GM19324 (cell line): Measurements from ENCODE around the gene UFSP1.
"Not testable (repeated sequence)": the region's sequence is repeated elsewhere in the genome, so short reads cannot be mapped to it uniquely, and the experiment has no call there.

ENCODE experiments used
- ATAC-seq: cut with Tn5 transposase; IDR thresholded peaks from one replicate; pipeline ENCODE4 v1.9.1; 2021; ENCODE audit warnings: mild to moderate bottlenecking, moderate library complexity; ENCODE audit not compliant: unreplicated experiment, low FRiP score

The UFSP1 gene

GRCh38 chr7:100888988-100889750, at the start of gene UFSP1:
Gene UFSP1 (minus strand): TSS chr7:100889715. CDS start chr7:100889271, 444 bp downstream.
- peak; percentile 36 for ATAC-seq

- ATAC-seq: not testable (repeated sequence)
Measured at GRCh38 chr7:100936167-100936566, 46.7 kb upstream of the UFSP1 start.

GRCh38 chr7:100935381-100935780, 45.9 kb upstream of the UFSP1 start:
- ATAC-seq: not testable (repeated sequence)

DNA sequence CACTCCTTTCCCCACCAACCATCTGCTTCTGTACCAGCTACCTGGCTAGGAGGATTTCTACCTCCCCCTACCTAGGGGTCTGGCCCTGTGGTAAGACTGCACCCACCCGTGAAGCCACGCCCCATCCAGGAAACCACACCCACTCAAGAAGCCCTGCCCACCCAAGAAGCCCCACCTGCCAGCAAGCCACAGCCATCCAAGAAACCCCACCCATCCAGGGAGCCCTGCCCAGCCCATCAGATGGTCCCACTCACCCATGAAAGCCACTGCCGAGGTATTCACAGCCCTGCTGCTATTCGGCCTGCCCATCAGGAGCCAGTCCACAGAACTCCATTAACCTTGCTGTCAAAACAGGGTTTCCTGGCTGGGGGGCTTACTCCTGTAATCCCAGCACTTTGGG, 44.2 kb upstream of the UFSP1 start:
- ATAC-seq: no peak

GRCh38 chr7:100929808-100930174, 40.3 kb upstream of the UFSP1 start:
- no peak for ATAC-seq

GRCh38 chr7:100923616-100924015, 34.1 kb upstream of the UFSP1 start:
- not testable (repeated sequence) for ATAC-seq

DNA sequence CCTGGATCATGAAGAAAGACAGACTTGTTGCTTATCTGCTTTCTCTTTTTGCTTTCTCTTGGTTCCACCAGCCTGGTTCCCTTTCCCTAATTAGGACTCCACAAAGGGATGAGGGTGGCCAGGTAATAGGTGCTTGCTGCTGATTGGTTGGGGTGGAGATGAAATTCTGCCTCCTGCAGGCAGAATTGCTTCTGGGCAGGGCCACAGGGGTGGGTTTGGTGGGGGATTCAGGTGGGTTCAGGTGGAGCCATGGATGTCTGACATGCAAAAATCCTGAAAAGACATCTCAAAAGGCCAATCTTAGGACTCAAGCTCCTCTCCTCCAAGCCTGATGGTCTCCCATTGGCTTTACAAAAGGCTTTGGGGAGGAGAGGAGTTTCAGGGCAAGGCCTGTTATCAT, 31.5 kb upstream of the UFSP1 start:
- ATAC-seq: no peak

GRCh38 chr7:100919779-100920437, 30.4 kb upstream of the UFSP1 start:
- not testable (repeated sequence) for ATAC-seq

DNA sequence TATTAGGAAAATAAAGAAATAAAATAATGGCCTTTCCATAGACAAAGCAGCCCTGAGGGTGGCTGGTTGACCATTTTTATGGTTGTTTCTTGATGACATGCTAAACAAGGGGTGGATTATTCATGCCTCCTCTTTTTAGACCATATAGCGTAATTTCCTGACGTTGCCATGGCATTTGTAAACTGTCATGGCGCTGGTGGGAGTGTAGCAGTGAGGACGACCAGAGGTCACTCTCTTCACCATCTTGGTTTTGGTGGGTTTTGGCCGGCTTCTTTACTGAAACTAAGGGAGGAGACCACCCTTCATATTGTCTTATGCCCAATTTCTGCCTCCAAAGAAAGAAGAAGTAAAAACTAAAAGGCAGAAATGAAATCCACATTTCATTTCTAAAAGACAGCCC, 29.8 kb upstream of the UFSP1 start:
- ATAC-seq: not testable (repeated sequence)

DNA sequence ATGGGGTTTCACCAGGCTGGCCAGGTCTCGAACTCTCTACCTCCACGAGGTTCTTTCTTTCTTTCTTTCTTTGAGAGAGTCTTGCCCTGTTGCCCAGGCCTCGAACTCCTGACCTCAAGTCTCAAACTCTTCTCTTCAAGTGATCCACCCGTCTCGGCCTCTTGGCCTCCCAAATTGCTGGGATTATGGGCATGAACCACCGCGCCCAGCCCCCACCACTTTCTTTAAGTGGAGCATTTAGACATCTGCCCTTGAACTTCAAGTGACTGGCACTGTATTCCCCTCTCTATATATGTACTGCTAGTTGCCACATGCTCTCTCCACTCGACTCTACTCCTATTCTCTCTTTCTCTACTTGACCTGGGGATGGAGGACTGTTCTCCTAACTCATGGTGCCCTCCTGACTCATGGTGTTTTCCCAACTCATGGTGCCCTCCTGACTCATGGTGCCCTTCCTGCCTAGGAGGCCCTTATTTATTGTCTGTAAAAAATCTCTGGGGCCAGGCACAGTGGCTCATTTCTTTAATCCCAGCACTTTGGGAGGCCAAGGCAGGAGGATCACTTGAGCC, 25.4 kb upstream of the UFSP1 start:
- ATAC-seq: no peak

DNA sequence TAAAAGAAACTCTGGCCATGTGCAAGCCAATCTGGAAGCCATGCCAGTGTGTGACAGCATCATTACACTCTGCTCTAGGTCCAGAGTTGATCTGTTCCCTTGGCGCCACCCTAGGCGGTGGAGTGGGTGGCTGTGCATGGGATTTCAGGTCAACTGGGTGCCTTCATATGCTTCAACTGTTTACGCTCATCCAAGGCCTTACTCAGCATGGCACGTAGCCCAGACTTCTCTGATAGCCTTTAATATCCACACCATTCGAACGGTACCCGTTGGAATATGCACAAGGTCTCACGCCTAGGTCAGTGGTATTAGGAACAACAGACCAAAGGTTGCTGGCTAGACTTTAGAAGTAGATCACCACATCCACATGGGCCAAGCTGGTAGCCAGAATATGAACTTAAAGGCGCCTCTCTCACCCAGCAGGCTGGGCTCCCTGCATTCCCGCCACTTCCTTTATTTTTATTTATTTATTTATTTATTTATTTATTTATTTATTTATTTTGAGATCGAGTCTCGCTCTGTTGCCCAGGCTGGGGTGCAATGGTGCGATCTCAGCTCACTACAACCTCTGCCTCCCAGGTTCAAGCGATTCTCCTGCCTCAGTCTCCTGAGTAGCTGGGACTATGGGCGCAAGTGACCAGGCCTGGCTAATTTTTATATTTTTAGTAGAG, 24.8 kb upstream of the UFSP1 start:
- no peak for ATAC-seq

DNA sequence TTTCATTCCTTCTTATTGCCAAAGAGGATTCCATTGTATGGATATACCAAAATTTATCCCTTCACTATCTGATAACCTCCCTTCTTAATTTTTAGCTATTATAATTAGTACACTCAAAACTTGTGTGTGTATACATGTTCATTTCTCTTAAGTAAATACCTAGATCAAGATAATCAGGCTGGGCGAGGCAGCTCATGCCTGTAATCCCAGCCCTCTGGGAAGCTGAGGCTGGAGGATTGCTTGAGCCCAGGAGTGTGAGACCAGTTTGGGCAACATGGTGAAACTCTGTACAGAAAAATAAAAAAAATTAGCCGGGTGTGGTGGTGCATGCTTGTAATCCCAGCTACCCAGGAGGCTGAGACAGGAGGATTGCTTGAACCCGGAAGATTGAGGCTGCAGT, 22.0 kb upstream of the UFSP1 start:
- no peak for ATAC-seq

GRCh38 chr7:100910443-100910842, 20.9 kb upstream of the UFSP1 start:
- ATAC-seq: not testable (repeated sequence)

DNA sequence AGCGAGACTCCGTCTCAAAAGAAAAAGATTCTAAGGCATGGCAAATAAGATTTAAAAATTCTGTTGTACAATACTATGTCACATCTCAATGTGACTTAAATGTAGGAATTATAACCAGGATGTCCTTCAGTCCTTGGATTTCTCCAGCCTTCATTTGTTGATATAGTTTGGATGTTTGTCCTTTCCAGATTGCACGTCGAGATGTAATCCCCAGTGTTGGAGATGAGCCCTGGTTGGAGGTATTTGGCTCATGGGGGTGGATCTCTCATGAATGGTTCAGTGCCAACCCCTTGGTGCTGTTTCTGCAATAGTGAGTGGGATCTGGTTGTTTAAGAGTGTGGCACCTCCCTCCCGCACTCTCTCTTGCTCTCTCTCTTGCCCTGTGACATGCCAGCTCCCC, 19.0 kb upstream of the UFSP1 start:
- ATAC-seq: no peak

DNA sequence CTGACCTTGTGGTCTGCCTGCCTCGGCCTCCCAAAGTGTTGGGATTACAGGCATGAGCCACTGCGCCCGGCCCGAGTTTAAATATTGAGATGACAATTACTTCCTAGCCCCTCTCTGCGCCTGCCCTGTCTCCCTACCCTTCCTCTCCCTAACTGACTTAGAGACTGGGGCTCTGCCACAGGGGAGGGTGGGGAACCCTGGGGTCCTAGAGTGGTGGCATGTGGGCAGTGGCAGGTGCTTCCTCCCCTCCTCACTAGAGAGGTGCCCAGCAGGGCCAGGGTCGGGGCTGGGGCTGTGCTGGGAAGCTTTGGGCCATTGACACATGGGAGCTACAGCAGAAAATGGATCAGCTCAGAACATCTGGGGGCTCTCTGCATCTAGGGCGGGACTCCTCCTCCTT, 13.1 kb upstream of the UFSP1 start:
- no peak for ATAC-seq

DNA sequence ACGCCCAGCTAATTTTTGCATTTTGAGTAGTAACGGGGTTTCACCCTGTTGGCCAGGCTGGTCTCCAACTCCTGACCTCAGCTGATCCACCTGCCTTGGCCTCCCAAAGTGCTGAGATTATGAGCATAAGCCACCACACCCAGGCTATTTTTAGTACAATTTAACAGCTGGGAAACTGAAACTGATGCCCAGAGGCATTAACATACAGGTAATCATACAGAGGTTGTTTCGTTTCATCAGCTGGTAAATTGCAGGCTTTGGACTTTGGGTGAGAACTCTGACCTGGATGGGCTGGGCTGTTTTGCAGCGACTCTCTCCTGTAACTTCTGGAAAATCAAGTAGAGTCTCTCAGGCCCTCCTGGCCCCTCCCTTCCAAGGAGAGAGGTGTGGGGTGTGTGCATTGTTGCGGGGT, 12.4 kb upstream of the UFSP1 start:
- ATAC-seq: no peak

GRCh38 chr7:100900978-100901377, 11.5 kb upstream of the UFSP1 start:
- ATAC-seq: no peak

- ATAC-seq: no peak
Measured at GRCh38 chr7:100899432-100899831, 9.9 kb upstream of the UFSP1 start.

DNA sequence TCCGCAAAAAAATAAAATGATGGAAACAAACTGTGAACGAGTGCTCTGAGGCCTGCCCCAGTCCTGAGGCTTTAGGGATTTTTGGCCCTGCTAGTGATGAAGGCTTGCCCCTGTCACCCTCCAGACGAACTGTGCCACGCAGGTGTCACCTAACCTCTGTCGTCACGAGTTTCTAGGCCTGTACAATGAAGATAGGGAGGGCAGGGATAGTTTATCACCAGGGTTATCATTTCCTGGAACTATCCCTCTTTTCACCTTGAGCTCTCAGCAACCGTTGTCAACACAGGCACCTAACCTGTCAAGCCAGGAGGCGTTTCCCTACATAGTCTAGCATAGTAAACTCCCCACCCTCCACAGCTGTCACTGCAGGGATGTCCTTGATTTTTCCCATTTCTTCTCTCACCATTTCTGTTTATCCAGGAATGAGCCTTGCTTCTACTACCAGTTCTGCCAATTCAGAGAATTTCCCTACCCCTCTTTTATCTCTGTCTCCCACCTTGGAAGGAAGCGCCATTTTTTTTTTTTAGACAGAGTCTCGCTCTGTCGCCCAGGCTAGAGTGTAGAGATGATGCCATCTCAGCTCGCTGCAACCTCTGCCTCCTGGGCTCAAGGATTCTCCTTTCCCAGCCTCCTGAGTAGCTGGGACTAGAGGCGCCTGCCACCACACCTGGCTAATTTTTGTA, 8.4 kb upstream of the UFSP1 start:
- no peak for ATAC-seq

- ATAC-seq: no peak
Measured at GRCh38 chr7:100896732-100897608, 7.5 kb upstream of the UFSP1 start.
